Stimulated activated CD8-positive, alpha-beta memory T cell treated with anti-CD3 and anti-CD28 coated beads, Interleukin-7, amount 100 ng/mL, for 48 hours (primary cell): Measurements from ENCODE around the gene MASP1.

ENCODE experiments used
- DNase-seq, 2 donors: peaks; one replicate each; pipeline ENCODE4 v3.0.0-alpha.2; 2020; ENCODE audit warnings: low read depth in 1 of 2; ENCODE audit errors: extremely low read depth in 1 of 2

Gene MASP1

GRCh38 chr3:187291512-187292132, at the start of gene MASP1:
Gene MASP1, minus strand, starts transcription at chr3:187291737. Its CDS starts 105 bp downstream, at chr3:187291632.
- no peak for DNase-seq

- DNase-seq, result no peak
These were observed 49.0 kb upstream of the MASP1 start for GRCh38 chr3:187340578-187340977.

GRCh38 chr3:187336322-187336721, 44.8 kb upstream of the MASP1 start:
- no peak for DNase-seq

GRCh38 chr3:187334904-187335303, 43.4 kb upstream of the MASP1 start:
- DNase-seq, result no peak

GRCh38 chr3:187328691-187329090, 37.2 kb upstream of the MASP1 start:
- no peak for DNase-seq

- no peak for DNase-seq
These were observed 36.3 kb upstream of the MASP1 start for GRCh38 chr3:187327845-187328244.

GRCh38 chr3:187325632-187326031, 34.1 kb upstream of the MASP1 start:
- DNase-seq, result no peak

GRCh38 chr3:187323091-187323490, 31.6 kb upstream of the MASP1 start:
- DNase-seq, result no peak

GRCh38 chr3:187322291-187322690, 30.8 kb upstream of the MASP1 start:
- DNase-seq, result no peak

GRCh38 chr3:187321766-187322165, 30.2 kb upstream of the MASP1 start:
- no peak for DNase-seq

GRCh38 chr3:187319699-187320302, 28.3 kb upstream of the MASP1 start:
- peak; percentile 10 to 27 for DNase-seq

GRCh38 chr3:187318819-187319616, 27.5 kb upstream of the MASP1 start:
- DNase-seq, result peak in 1 of 2 donors; percentile 5

- no peak for DNase-seq
These were observed 24.3 kb upstream of the MASP1 start for GRCh38 chr3:187315872-187316271.

- DNase-seq, result no peak
These were observed 22.6 kb upstream of the MASP1 start for GRCh38 chr3:187314176-187314575.

GRCh38 chr3:187310954-187311470, 19.5 kb upstream of the MASP1 start:
- no peak for DNase-seq

GRCh38 chr3:187310226-187310625, 18.7 kb upstream of the MASP1 start:
- DNase-seq, result no peak

- no peak for DNase-seq
These were observed 14.3 kb upstream of the MASP1 start for GRCh38 chr3:187305881-187306280.

GRCh38 chr3:187299611-187300010, 8.1 kb upstream of the MASP1 start:
- DNase-seq, result no peak

- no peak for DNase-seq
These were observed 5.4 kb upstream of the MASP1 start for GRCh38 chr3:187296911-187297310.

- DNase-seq, result no peak
These were observed 4.5 kb upstream of the MASP1 start for GRCh38 chr3:187296058-187296457.

GRCh38 chr3:187295316-187296034, 3.9 kb upstream of the MASP1 start:
- no peak for DNase-seq
